GM19455 (cell line): ENCODE results near the gene GYS1.

Experiments used
- ATAC-seq: cut with Tn5 transposase; IDR thresholded peaks from one replicate; pipeline ENCODE4 v1.9.1; 2021; ENCODE audit not compliant: unreplicated experiment

Gene GYS1

GRCh38 chr19:48990400-48990799, 2.7 kb downstream of the GYS1 start:
- no peak for ATAC-seq

GRCh38 chr19:48989701-48990291, 3.3 kb downstream of the GYS1 start:
- no peak for ATAC-seq

DNA sequence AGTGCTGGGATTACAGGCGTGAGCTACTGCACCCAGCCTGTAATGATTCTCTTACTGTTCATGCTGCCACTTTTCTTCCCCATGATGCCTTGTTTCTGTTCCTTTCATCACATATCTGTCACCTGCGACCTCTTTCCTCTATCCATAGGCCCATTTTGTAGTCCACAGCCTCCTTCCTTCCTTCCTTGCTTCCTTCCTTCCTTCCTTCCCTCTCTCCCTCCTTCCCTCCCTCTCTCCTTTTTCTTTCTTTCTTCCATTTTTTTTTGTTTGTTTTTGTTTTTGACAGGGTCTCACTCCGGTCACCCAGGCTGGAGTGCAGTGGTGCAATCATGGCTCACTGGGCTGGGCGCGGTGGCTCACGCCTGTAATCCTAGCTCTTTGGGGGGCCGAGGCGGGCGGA, 4.2 kb downstream of the GYS1 start:
- no peak for ATAC-seq

DNA sequence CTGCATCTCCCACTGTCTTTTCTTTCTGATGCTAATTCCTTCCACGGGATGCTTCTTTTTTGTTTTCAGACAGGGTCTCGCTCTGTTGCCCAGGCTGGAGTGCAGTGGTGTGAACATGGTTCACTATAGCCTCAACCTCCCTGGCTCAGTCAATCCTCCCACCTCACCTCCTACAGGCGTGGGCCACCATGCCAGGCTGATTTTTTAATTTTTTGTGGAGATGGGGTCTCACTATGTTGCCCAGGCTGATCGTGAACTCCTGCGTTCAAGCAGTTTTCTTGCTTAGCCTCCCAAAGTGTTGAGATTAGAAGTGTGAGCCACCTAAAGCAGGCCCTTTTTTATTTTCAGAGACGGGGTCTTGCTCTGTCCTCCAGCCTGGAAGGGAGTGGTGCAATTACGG, 4.8 kb downstream of the GYS1 start:
- ATAC-seq, result no peak

GRCh38 chr19:48987323-48987722, 5.8 kb downstream of the GYS1 start:
- no peak for ATAC-seq

DNA sequence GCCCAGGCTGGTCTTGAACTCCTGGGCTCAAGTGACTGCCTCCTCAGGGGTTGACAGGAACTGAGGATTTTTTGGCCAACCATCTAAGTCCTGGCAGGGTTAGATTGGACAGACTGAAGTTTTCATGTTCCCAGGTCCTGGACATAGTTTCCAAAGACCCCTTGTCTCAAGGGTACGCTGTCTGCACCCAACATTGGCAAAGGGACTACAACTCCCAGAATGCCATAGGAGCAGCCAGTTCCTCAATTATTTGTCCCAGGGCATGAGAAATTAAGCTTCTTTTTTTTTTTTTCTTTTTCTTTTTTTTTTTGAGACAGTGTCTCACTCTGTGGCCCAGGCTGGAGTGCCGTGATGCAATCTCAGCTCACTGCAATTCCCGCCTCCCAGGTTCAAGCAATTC, 6.9 kb downstream of the GYS1 start:
- no peak for ATAC-seq

DNA sequence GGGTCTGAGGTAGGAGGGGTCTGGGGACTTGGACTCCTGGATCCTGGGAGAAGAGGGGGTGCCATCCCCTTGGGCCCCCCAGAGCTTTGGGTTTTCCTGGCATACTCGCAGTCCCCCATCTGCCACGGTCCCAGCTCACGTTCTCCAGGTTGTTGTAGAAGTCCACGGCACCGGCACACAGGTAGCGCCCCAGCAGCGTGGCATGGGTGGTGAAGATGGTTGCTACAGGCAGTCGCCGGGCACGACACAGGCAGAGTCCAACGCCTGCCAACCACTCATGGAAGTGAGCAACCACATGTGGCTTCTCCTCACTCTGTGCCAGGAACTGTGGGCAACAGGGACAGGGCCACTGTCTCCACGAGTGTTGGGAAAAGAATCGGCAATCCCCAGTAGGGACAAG, 7.4 kb downstream of the GYS1 start:
- ATAC-seq, result no peak

GRCh38 chr19:48982280-48982679, 10.8 kb downstream of the GYS1 start:
- ATAC-seq, result no peak

GRCh38 chr19:48977061-48977460, 16.0 kb downstream of the GYS1 start:
- ATAC-seq, result no peak

- no peak for ATAC-seq
Observed at GRCh38 chr19:48975947-48976847, 16.9 kb downstream of the GYS1 start.

DNA sequence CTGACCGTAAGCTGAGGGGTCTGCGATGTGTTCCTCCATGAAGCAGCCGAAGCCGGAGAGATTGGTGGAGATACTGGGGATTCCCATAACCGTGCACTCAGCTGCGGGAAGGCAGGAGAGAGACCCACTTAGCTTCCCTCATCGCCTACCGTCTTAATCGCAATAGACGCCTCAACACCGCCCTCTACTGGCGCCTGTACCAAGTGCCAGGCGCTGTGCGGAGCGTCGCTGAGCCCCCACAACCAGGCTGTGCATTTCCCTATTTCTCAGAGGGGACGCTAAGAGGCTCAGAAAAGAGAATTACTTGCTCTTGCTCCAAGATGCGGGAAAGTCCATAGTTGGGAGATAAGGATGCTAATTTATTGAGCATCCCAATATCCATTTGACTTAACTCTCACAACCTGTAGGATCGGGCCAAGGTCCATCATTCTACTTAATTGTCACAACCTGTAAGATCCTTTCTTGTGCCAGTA, 22.1 kb downstream of the GYS1 start:
- no peak for ATAC-seq

DNA sequence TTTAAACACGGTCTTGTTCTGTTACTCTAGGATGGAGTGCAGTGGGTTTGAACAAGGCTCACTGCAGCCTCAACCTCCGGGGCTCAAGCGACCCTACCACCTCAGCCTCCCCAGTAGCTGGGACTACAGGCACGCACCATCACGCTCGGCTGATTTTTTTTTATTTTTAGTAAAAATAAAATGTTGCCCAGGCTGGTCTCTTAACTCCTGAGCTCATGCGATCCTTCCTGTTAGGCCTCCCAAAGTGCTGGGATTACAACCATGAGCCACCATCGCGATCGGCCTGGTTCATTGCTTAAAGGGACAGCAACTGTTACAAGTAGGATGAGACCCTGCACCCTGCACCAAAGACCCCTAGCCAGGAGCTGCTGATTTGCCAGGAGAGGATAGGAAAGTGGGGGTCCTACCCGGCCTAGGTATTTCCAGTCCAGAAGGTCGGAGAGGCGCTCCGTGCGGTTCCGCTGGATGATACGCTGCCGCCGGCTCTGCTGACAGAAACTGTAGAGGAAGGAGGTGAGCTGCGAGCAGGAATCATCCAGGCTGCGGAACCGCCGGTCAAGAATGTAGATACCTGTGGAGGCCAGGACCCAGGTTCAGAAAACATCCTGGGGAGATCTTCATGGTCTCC, 22.9 kb downstream of the GYS1 start:
- no peak for ATAC-seq

- no peak for ATAC-seq
Observed at GRCh38 chr19:48969276-48970138, 23.6 kb downstream of the GYS1 start.

- ATAC-seq, result no peak
Observed at GRCh38 chr19:48968813-48969218, 24.3 kb downstream of the GYS1 start.

DNA sequence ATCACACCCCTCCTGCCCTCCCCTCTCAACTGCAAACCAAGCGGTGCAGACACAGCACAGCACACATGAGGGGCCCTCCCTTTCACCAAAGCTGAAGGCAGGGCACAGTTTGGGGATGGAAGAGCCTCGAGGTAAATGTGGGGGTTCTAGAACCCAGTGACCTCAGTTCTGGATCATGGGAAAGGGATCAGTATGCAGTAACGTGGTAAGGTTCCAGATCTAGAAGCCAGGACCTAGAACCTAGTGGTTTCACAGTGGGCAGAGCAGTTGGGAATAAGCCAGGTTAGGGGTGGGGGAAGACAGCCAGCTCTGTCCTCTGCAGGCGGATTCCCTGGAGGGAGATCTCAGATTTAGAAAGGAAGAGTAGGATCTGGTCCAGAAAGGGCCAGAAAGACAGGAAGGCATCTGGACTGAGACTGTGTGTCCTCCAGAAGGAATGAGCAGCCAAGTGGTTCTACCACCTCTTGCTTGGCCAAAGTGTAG, 24.9 kb downstream of the GYS1 start:
- no peak for ATAC-seq

DNA sequence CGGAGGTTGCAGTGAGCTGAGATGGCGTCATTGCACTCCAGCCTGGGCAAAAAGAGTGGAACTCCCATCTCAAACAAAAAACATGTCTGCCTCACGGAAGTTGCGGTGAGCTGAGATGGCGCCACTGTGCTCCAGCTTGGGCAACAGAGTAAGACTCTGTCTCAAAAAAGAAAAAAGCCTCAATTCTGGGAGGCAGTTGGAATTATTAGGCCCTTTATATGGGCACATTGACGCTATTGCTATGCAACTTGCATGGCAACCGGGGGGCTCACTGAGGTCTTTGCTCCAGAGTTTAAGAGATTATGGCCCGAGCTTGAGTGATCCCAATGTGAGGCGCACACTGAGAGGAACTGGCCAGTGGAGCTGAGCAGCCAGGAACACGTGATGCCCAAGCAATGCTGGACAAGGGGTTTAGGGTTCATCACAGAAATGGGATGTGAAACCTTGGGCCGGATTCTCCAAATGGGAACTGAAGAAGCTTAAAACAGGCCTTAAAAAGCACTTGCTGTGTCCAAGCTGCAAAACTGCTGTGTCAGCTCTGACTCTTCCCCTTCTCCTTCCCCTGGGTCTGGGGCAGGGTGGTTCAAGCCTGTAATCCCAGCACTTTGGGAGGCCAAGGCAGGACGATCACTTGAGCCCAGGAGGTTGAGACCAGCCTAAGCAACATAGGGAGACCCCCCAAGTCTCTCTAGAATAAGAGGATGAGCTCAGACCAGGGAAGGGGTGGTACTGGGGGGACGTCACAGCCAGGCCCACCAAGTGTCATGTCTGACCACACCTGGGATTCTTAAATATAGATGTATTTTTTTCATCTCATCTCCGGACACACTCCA, 25.5 kb downstream of the GYS1 start:
- ATAC-seq, result no peak

- ATAC-seq, result no peak
Observed at GRCh38 chr19:48966541-48967345, 26.4 kb downstream of the GYS1 start.

GRCh38 chr19:48965806-48966540, 27.1 kb downstream of the GYS1 start:
- ATAC-seq, result peak; percentile 13
